ENCODE measurements around the gene JTB. TPM values are rescaled to one million over a fixed set of nuclear protein-coding genes. Genes with fewer than 3 reads are reported as not detected.
"Not testable (repeated sequence)": the region's sequence is repeated elsewhere in the genome, so short reads cannot be mapped to it uniquely, and the experiment has no call there.

JTB gene
- total RNA-seq, 4 donors from 2014 or later, result 88.8 to 303 (median 280) TPM

DNA sequence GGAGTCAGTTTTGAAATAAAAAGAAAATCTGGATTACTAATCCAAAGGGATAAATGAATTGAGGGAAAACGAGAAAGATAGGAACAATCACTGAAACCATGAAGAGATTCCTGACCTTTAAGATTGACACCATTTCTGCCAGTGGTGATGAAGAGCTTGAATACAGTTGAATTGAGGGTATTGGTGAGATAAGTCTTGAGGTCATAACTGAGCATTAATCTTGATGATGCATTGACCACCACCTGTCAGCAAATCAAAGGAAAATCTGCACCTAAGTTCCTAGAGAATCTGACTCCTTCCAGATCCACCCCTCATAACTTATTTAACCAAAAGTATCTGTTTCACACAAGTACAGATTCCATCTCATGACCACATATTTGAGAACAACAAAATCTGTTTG lies 34.7 kb upstream of the JTB start:
- Histone ChIP-seq H3K27ac (no peak overlapping the region), H3K9me3 (no peaks in the 10 kb centered on the region), H3K4me3 (no peak overlapping the region), H3K36me3 (no peaks in the 10 kb centered on the region), H3K27me3 (no peaks in the 10 kb centered on the region), H3K4me1 (peaks cover 0 to 3% (median 0%) of the 10 kb centered on the region in 4 donors)
- WGBS, 2 donors (ENCODE audit: low coverage in 1 of 2), result 55 to 71% methylated on average over 1 of the region's 1 CpG
- intact Hi-C loops (cut with DNase I; ENCODE audit: low total_unique reads) (no loop called here), in situ Hi-C loops (cut with MboI; ENCODE audit: low pct_ligation_motif_present in 1 of 4, low pct_unique_long_range_greater_than_20kb in 1 of 4, low sequenced_read_pairs in 3 of 4) (no loop called here)
- DNase-seq, result no peak
- TF ChIP-seq POLR2AphosphoS5 (IDR thresholded peaks at IDR 0.05), result no peak
- TF ChIP-seq CTCF (IDR thresholded peaks at IDR 0.05), result no peak
- TF ChIP-seq EP300 (IDR thresholded peaks at IDR 0.05; ENCODE audit: low read depth), result no peak

DNA sequence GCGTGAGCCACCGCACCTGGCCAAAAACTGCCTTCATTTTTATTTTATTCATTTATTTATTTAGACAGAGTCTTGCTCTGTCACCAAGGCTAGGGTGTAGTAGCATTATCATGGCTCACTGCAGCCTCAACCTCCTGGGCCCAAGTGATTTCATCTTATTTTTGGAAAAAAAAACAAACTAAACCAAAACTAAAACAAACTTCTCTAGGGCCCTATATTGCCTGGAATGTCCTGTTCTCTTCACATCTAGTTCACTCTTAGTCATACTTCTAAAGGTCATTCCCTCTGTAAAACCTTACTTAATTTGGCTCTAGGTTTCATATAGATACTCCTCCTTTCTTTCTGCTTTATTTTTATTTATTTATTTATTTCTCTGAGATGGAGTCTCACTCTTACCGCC lies 28.7 kb upstream of the JTB start:
- Histone ChIP-seq H3K9me3 (no peaks in the 10 kb centered on the region), H3K4me1 (no peaks in the 10 kb centered on the region), H3K36me3 (no peaks in the 10 kb centered on the region), H3K4me3 (no peak overlapping the region), H3K27me3 (no peaks in the 10 kb centered on the region), H3K27ac (no peak overlapping the region)
- 89 to 94% methylated on average over 3 of the region's 3 CpGs for WGBS, 2 donors (ENCODE audit: low coverage in 1 of 2)
- intact Hi-C loops (cut with DNase I; ENCODE audit: low total_unique reads) (no loop called here), in situ Hi-C loops (cut with MboI; ENCODE audit: low pct_ligation_motif_present in 1 of 4, low pct_unique_long_range_greater_than_20kb in 1 of 4, low sequenced_read_pairs in 3 of 4) (no loop called here)
- no peak for TF ChIP-seq POLR2AphosphoS5 (IDR thresholded peaks at IDR 0.05)
- no peak for TF ChIP-seq EP300 (IDR thresholded peaks at IDR 0.05; ENCODE audit: low read depth)
- no peak for TF ChIP-seq CTCF (IDR thresholded peaks at IDR 0.05)
- TF ChIP-seq POLR2A (IDR thresholded peaks at IDR 0.05), result no peak
- no peak for DNase-seq

- Histone ChIP-seq H3K27me3 (no peaks in the 10 kb centered on the region), H3K27ac (no peak overlapping the region)
- 81 to 93% methylated on average over 4 of the region's 4 CpGs for WGBS, 2 donors (ENCODE audit: low coverage in 1 of 2)
These were observed 22.9 kb upstream of the JTB start for GRCh38 chr1:154000420-154000819.

GRCh38 chr1:153996882-153997281 lies 19.4 kb upstream of the JTB start:
- intact Hi-C loops (cut with DNase I; ENCODE audit: low total_unique reads); H3K27ac ChIP-seq; DNase-seq; H3K4me3 ChIP-seq; H3K9me3 ChIP-seq; H3K27me3 ChIP-seq: not testable (repeated sequence)
- in situ Hi-C loops (cut with MboI; ENCODE audit: low pct_ligation_motif_present in 1 of 4, low pct_unique_long_range_greater_than_20kb in 1 of 4, low sequenced_read_pairs in 3 of 4), result loop anchor here (10.0 to 25.0 kb wide), 5 partner anchors 202 to 485 kb away; partner anchors contain the start of genes ILF2 (in 1 of the 4), NPR1 (in 1 of the 4), S100A3 (in 1 of the 4) and S100A4 (in 1 of the 4)
- WGBS, 2 donors (ENCODE audit: low coverage in 1 of 2), result 95 to 96% methylated on average over 4 to 10 of the region's 10 CpGs
- Histone ChIP-seq H3K36me3 (peaks cover 0 to 19% (median 7%) of the 10 kb centered on the region in 4 donors), H3K4me1 (peaks cover 2 to 18% (median 11%) of the 10 kb centered on the region in 4 donors)

More at GRCh38 chr1:154000420-154000819, 22.9 kb upstream of the JTB start:
- H3K36me3 ChIP-seq, result no peaks in the 10 kb centered on the region
- intact Hi-C loops (cut with DNase I; ENCODE audit: low total_unique reads), result no loop called here
- H3K4me1 ChIP-seq, result no peaks in the 10 kb centered on the region
- no peaks in the 10 kb centered on the region for H3K9me3 ChIP-seq
- DNase-seq, result no peak
- H3K4me3 ChIP-seq, result no peak overlapping the region
- in situ Hi-C loops (cut with MboI; ENCODE audit: low pct_ligation_motif_present in 1 of 4, low pct_unique_long_range_greater_than_20kb in 1 of 4, low sequenced_read_pairs in 3 of 4), result no loop called here
- TF ChIP-seq EP300 (IDR thresholded peaks at IDR 0.05; ENCODE audit: low read depth), result no peak
- TF ChIP-seq CTCF (IDR thresholded peaks at IDR 0.05), result no peak
- no peak for TF ChIP-seq POLR2A (IDR thresholded peaks at IDR 0.05)
- no peak for TF ChIP-seq POLR2AphosphoS5 (IDR thresholded peaks at IDR 0.05)

DNA sequence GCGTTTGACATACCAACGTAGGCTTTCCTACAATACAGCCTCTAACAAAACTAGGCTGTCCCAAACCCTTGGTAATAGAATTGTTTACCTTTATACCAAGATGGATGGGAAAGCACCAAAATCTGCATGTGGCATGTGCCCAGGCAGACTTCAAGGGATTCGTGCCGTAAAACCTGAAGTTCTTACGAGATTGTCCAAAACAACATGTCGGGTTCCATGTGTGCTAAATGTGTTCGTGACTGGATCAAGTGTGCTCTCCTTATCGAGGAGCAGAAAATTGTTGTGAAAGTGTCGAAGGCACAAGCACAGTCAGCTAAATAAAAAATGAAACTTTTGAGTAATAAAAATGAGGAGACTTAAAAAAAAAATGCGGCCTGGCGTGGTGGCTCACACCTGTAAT lies 18.2 kb upstream of the JTB start:
- Histone ChIP-seq H3K4me1 (peaks cover 5 to 25% (median 17%) of the 10 kb centered on the region in 4 donors), H3K27me3 (no peaks in the 10 kb centered on the region), H3K27ac (no peak overlapping the region), H3K9me3 (no peaks in the 10 kb centered on the region), H3K4me3 (no peak overlapping the region), H3K36me3 (peaks cover 0 to 19% (median 8%) of the 10 kb centered on the region in 4 donors)
- WGBS, 2 donors (ENCODE audit: low coverage in 1 of 2), result 91 to 96% methylated on average over 9 to 11 of the region's 11 CpGs
- TF ChIP-seq POLR2A (IDR thresholded peaks at IDR 0.05) (no peak), CTCF (IDR thresholded peaks at IDR 0.05) (no peak), POLR2AphosphoS5 (IDR thresholded peaks at IDR 0.05) (no peak), EP300 (IDR thresholded peaks at IDR 0.05; ENCODE audit: low read depth) (no peak)
- intact Hi-C loops (cut with DNase I; ENCODE audit: low total_unique reads), result no loop called here
- in situ Hi-C loops (cut with MboI; ENCODE audit: low pct_ligation_motif_present in 1 of 4, low pct_unique_long_range_greater_than_20kb in 1 of 4, low sequenced_read_pairs in 3 of 4), result loop anchor here (10.0 to 25.0 kb wide), 5 partner anchors 201 to 483 kb away; partner anchors contain the start of genes ILF2 (in 1 of the 4), NPR1 (in 1 of the 4), S100A3 (in 1 of the 4) and S100A4 (in 1 of the 4)
- DNase-seq, result no peak

Measured in transverse colon (tissue), 4 donors.